Myocyte (in vitro differentiated cells): ENCODE results near the gene TUBB2A. TPM values are rescaled to one million over a fixed set of nuclear protein-coding genes. Genes with fewer than 3 reads are reported as not detected.
A peak's percentile ranks its signal among the peaks of the same experiment; 100 is the strongest.

Experiments
- DNase-seq: peaks from one replicate; pipeline ENCODE4 v3.0.0-alpha.2; 2012; ENCODE audit warnings: low read depth
- total RNA-seq: library from RNA; depleted of rRNA; stranded (reverse); fragments of >200 nt; gene quantifications from 2 replicates; pipeline ENCODE4 v1.2.3, GENCODE V29; 2014

The TUBB2A gene
- total RNA-seq, 1 donor from 2014 or later = 328 TPM

- no peak for DNase-seq
Observed at GRCh38 chr6:3124667-3125066, 32.7 kb downstream of the TUBB2A start.

- no peak for DNase-seq
Observed at GRCh38 chr6:3122823-3123182, 34.5 kb downstream of the TUBB2A start.

- DNase-seq = no peak
Observed at GRCh38 chr6:3120765-3121089, 36.6 kb downstream of the TUBB2A start.

- DNase-seq = peak; percentile 51
Observed at GRCh38 chr6:3119040-3119723, 38.2 kb downstream of the TUBB2A start.

- peak; percentile 95 for DNase-seq
Observed at GRCh38 chr6:3118353-3119039, 38.8 kb downstream of the TUBB2A start, which contains the start of gene BPHL. Gene BPHL, plus strand, starts transcription at chr6:3118711. Its CDS starts 30 bp downstream, at chr6:3118741.

GRCh38 chr6:3117912-3118352 is 39.4 kb downstream of the TUBB2A start:
- no peak for DNase-seq

- no peak for DNase-seq
Observed at GRCh38 chr6:3114377-3114776, 43.0 kb downstream of the TUBB2A start.

GRCh38 chr6:3109761-3110160 is 47.6 kb downstream of the TUBB2A start:
- no peak for DNase-seq

- no peak for DNase-seq
Observed at GRCh38 chr6:3108746-3109414, 48.5 kb downstream of the TUBB2A start.

Other genes starting within 250 kb of the TUBB2A start
- gene SERPINB6, start 186.0 kb downstream of the TUBB2A start, total RNA-seq = 128 and 137 TPM in 2 replicates
- gene NQO2, start 157.7 kb downstream of the TUBB2A start, total RNA-seq = 25.8 and 26.3 TPM in 2 replicates
- 8.9 and 9.8 TPM in 2 replicates for gene RIPK1, start 89.0 kb downstream of the TUBB2A start, total RNA-seq
- gene BPHL, start 38.8 kb downstream of the TUBB2A start, total RNA-seq = 28.7 and 32.9 TPM in 2 replicates
- 112 and 114 TPM in 2 replicates for gene TUBB2B, start 70.1 kb upstream of the TUBB2A start, total RNA-seq
- gene PSMG4, start 101.4 kb upstream of the TUBB2A start, total RNA-seq = 16.8 and 43.0 TPM in 2 replicates